ENCODE data around the gene OVCA2. TPM values are rescaled to one million over a fixed set of nuclear protein-coding genes. Genes with fewer than 3 reads are reported as not detected.

Gene OVCA2
- total and polyA plus RNA-seq, 8 donors: 3.1 to 83.4 (median 31.9) TPM; not detected in 1

GRCh38 chr17:2050300-2051060, 8.7 kb downstream of the OVCA2 start:
- TF ChIP-seq POLR2AphosphoS5 (IDR thresholded peaks at IDR 0.05) (no peak), EP300 (IDR thresholded peaks at IDR 0.05) (no peak), POLR2A (IDR thresholded peaks at IDR 0.05) (no peak), CTCF (IDR thresholded peaks at IDR 0.05) (no peak)
- WGBS, 5 donors: 0 to 2% (median 1%) methylated on average over 9 to 85 of the region's 88 CpGs; no CpG with 5 or more reads in 1 of the 5 donors
- Histone ChIP-seq H3K4me3 (peak overlapping the region; percentile 59 to 85 (median 76)), H3K4me1 (peaks cover 41 to 61% (median 53%) of the 10 kb centered on the region in 4 donors), H3K9me3 (no peaks in the 10 kb centered on the region), H3K27ac (peak overlapping the region; percentile 50 to 81 (median 55)), H3K27me3 (peaks cover 0 to 71% (median 35%) of the 10 kb centered on the region in 3 donors), H3K36me3 (no peaks in the 10 kb centered on the region)
- intact Hi-C loops (cut with DNase I; ENCODE audit: low total_unique reads): no loop called here
- DNase-seq: peak; percentile 70 to 90

GRCh38 chr17:2051061-2051932, 9.5 kb downstream of the OVCA2 start:
- H3K4me3 ChIP-seq: peak overlapping the region; percentile 59 to 85 (median 76)

GRCh38 chr17:2051933-2052559, 10.2 kb downstream of the OVCA2 start:
- Histone ChIP-seq H3K36me3 (no peaks in the 10 kb centered on the region), H3K27me3 (peaks cover 0 to 87% (median 50%) of the 10 kb centered on the region in 3 donors), H3K27ac (peak overlapping the region in 3 of 5 donors; percentile 29 to 81 (median 52)), H3K4me1 (peaks cover 54 to 77% (median 68%) of the 10 kb centered on the region in 4 donors), H3K4me3 (no peak overlapping the region), H3K9me3 (no peaks in the 10 kb centered on the region)
- TF ChIP-seq EP300 (IDR thresholded peaks at IDR 0.05) (no peak), POLR2AphosphoS5 (IDR thresholded peaks at IDR 0.05) (no peak), CTCF (IDR thresholded peaks at IDR 0.05) (no peak), POLR2A (IDR thresholded peaks at IDR 0.05) (no peak)
- WGBS, 5 donors: 43 to 57% (median 48%) methylated on average over 14 of the region's 14 CpGs
- DNase-seq: peak in 1 of 2 donors; percentile 43
- intact Hi-C loops (cut with DNase I; ENCODE audit: low total_unique reads): no loop called here

More at GRCh38 chr17:2051061-2051932, 9.5 kb downstream of the OVCA2 start:
- H3K27me3 ChIP-seq: peaks cover 0 to 79% (median 44%) of the 10 kb centered on the region in 3 donors
- H3K4me1 ChIP-seq: peaks cover 47 to 69% (median 61%) of the 10 kb centered on the region in 4 donors
- intact Hi-C loops (cut with DNase I; ENCODE audit: low total_unique reads): no loop called here
- peak overlapping the region; percentile 23 to 81 (median 52) for H3K27ac ChIP-seq
- no peaks in the 10 kb centered on the region for H3K36me3 ChIP-seq
- 6 to 15% (median 8%) methylated on average over 38 to 81 of the region's 81 CpGs for WGBS, 5 donors
- peak; percentile 52 to 83 for DNase-seq
- TF ChIP-seq CTCF (IDR thresholded peaks at IDR 0.05): no peak
- TF ChIP-seq POLR2A (IDR thresholded peaks at IDR 0.05): no peak
- TF ChIP-seq EP300 (IDR thresholded peaks at IDR 0.05): no peak
- peak in 1 of 3 donors; percentile 6 for TF ChIP-seq POLR2AphosphoS5 (IDR thresholded peaks at IDR 0.05)
- H3K9me3 ChIP-seq: no peaks in the 10 kb centered on the region

Measured in stomach (tissue), 9 donors.